ENCODE results near the gene DUSP3. TPM values are rescaled to one million over a fixed set of nuclear protein-coding genes. Genes with fewer than 3 reads are reported as not detected.
"Not testable (repeated sequence)": the region's sequence is repeated elsewhere in the genome, so short reads cannot be mapped to it uniquely, and the experiment has no call there.

DUSP3 gene
- total RNA-seq, 1 experiment from 2014 or later, result 80.3 TPM

GRCh38 chr17:43801844-43802243, 23.1 kb upstream of the DUSP3 start:
- Mint-ChIP-seq H3K27me3 (ENCODE audit: unreplicated experiment) (peaks cover 9% of the 10 kb centered on the region), H3K4me1 (ENCODE audit: low read depth, unreplicated experiment) (no peaks in the 10 kb centered on the region), H3K4me3 (ENCODE audit: low read depth, unreplicated experiment) (no peak overlapping the region), H3K36me3 (ENCODE audit: insufficient read depth, unreplicated experiment) (peaks cover 7% of the 10 kb centered on the region), H3K27ac (ENCODE audit: unreplicated experiment) (no peak overlapping the region), H3K9me3 (ENCODE audit: low read depth, unreplicated experiment) (peaks cover 3% of the 10 kb centered on the region)
- BruUV-seq (replicated peaks), result no TSS peak
- CTCF ChIA-PET, result no interaction called here
- DNase-seq, result no peak
- intact Hi-C loops (cut with micrococcal nuclease; ENCODE audit: unreplicated experiment), result no loop called here
- no peak for TF ChIP-seq CTCF (IDR thresholded peaks at IDR 0.05; ENCODE audit: unreplicated experiment)

- peaks cover 3% of the 10 kb centered on the region for H3K9me3 Mint-ChIP-seq (ENCODE audit: low read depth, unreplicated experiment)
- H3K36me3 Mint-ChIP-seq (ENCODE audit: insufficient read depth, unreplicated experiment), result peaks cover 4% of the 10 kb centered on the region
- BruUV-seq (replicated peaks), result no TSS peak
- CTCF ChIA-PET, result no interaction called here
- peaks cover 20% of the 10 kb centered on the region for H3K27me3 Mint-ChIP-seq (ENCODE audit: unreplicated experiment)
- no peak for DNase-seq
- TF ChIP-seq CTCF (IDR thresholded peaks at IDR 0.05; ENCODE audit: unreplicated experiment), result no peak
- H3K4me3 Mint-ChIP-seq (ENCODE audit: low read depth, unreplicated experiment), result no peak overlapping the region
- intact Hi-C loops (cut with micrococcal nuclease; ENCODE audit: unreplicated experiment), result no loop called here
- no peaks in the 10 kb centered on the region for H3K4me1 Mint-ChIP-seq (ENCODE audit: low read depth, unreplicated experiment)
- no peak overlapping the region for H3K27ac Mint-ChIP-seq (ENCODE audit: unreplicated experiment)
These were observed 22.0 kb upstream of the DUSP3 start for GRCh38 chr17:43800736-43801135.

- Mint-ChIP-seq H3K4me3 (ENCODE audit: low read depth, unreplicated experiment) (no peak overlapping the region), H3K36me3 (ENCODE audit: insufficient read depth, unreplicated experiment) (peaks cover 4% of the 10 kb centered on the region), H3K27ac (ENCODE audit: unreplicated experiment) (no peak overlapping the region), H3K9me3 (ENCODE audit: low read depth, unreplicated experiment) (peaks cover 3% of the 10 kb centered on the region), H3K4me1 (ENCODE audit: low read depth, unreplicated experiment) (no peaks in the 10 kb centered on the region), H3K27me3 (ENCODE audit: unreplicated experiment) (peaks cover 37% of the 10 kb centered on the region)
- CTCF ChIA-PET, result interaction anchor here (0.7 kb wide), 1 partner anchor 27 kb away, joined by 4 read pairs; no protein-coding TSS in a partner anchor
- TF ChIP-seq CTCF (IDR thresholded peaks at IDR 0.05; ENCODE audit: unreplicated experiment), result no peak
- DNase-seq, result no peak
- intact Hi-C loops (cut with micrococcal nuclease; ENCODE audit: unreplicated experiment), result no loop called here
- BruUV-seq (replicated peaks), result no TSS peak
These were observed 20.3 kb upstream of the DUSP3 start for GRCh38 chr17:43799047-43799446.

GRCh38 chr17:43798024-43798423, 19.2 kb upstream of the DUSP3 start:
- not testable (repeated sequence) for BruUV-seq (replicated peaks)
- peaks cover 41% of the 10 kb centered on the region for H3K27me3 Mint-ChIP-seq (ENCODE audit: unreplicated experiment)
- CTCF ChIA-PET, result interaction anchor here (1.4 kb wide), 1 partner anchor 48 kb away, joined by 4 read pairs; no protein-coding TSS in a partner anchor

GRCh38 chr17:43792668-43793067, 13.9 kb upstream of the DUSP3 start:
- intact Hi-C loops (cut with micrococcal nuclease; ENCODE audit: unreplicated experiment); H3K27ac Mint-ChIP-seq (ENCODE audit: unreplicated experiment); BruUV-seq (replicated peaks); CTCF ChIA-PET; DNase-seq; H3K9me3 Mint-ChIP-seq (ENCODE audit: low read depth, unreplicated experiment); H3K36me3 Mint-ChIP-seq (ENCODE audit: insufficient read depth, unreplicated experiment); H3K4me3 Mint-ChIP-seq (ENCODE audit: low read depth, unreplicated experiment): not testable (repeated sequence)
- peaks cover 12% of the 10 kb centered on the region for H3K4me1 Mint-ChIP-seq (ENCODE audit: low read depth, unreplicated experiment)
- peaks cover 40% of the 10 kb centered on the region for H3K27me3 Mint-ChIP-seq (ENCODE audit: unreplicated experiment)

More at GRCh38 chr17:43798024-43798423, 19.2 kb upstream of the DUSP3 start:
- H3K36me3 Mint-ChIP-seq (ENCODE audit: insufficient read depth, unreplicated experiment); H3K27ac Mint-ChIP-seq (ENCODE audit: unreplicated experiment); intact Hi-C loops (cut with micrococcal nuclease; ENCODE audit: unreplicated experiment); H3K4me3 Mint-ChIP-seq (ENCODE audit: low read depth, unreplicated experiment); H3K4me1 Mint-ChIP-seq (ENCODE audit: low read depth, unreplicated experiment); H3K9me3 Mint-ChIP-seq (ENCODE audit: low read depth, unreplicated experiment): not testable (repeated sequence)
- DNase-seq, result peak; percentile 28
